Adrenal gland (tissue), 5 donors: Measurements from ENCODE around the gene DNASE1L3.

Experiments used
- CTCF ChIP-seq, 6 experiments: fragments of 450-650 bp in 4 of 6; fragments of 200-600 bp in 2 of 6; sonication (generic) in 1 of 6; IDR thresholded peaks; 1 replicate in 5 of 6; 2 replicates in 1 of 6; pipeline versions ENCODE4 v1.5.1 to v1.8.0; 2016 to 2021; ENCODE audit warnings: antibody characterized with exemption in 6 of 6, mild to moderate bottlenecking in 2 of 6, moderate library complexity in 1 of 6
- POLR2A ChIP-seq, 2 donors: fragments of 450-650 bp; IDR thresholded peaks; one replicate each; pipeline ENCODE4 v1.6.1; 2017; ENCODE audit warnings: antibody characterized with exemption in 2 of 2, mild to moderate bottlenecking in 2 of 2, moderate library complexity in 1 of 2
- donor health status: DM: no; HTN: no; CAD: no.

- no peak for TF ChIP-seq CTCF (IDR thresholded peaks at IDR 0.05)
- TF ChIP-seq POLR2A (IDR thresholded peaks at IDR 0.05): no peak
Measured at GRCh38 chr3:58183221-58183620, 27.6 kb downstream of the DNASE1L3 start.
